ENCODE results near the gene AP1B1. TPM values are rescaled to one million over a fixed set of nuclear protein-coding genes. Genes with fewer than 3 reads are reported as not detected.

The AP1B1 gene
- total and polyA plus RNA-seq, 3 donors from 2014 or later, result 71.8 to 92.0 (median 79.8) TPM

- Histone ChIP-seq H3K27ac (no peak overlapping the region), H3K36me3 (ENCODE audit: low read depth, missing control alignments) (no peaks in the 10 kb centered on the region), H3K27me3 (no peaks in the 10 kb centered on the region), H3K4me3 (no peak overlapping the region), H3K4me1 (peaks cover 17% of the 10 kb centered on the region), H3K9me3 (no peaks in the 10 kb centered on the region)
- 69 to 71% methylated on average over 8 of the region's 8 CpGs for WGBS, 2 donors
- TF ChIP-seq POLR2A (IDR thresholded peaks at IDR 0.05) (no peak), CTCF (IDR thresholded peaks at IDR 0.05) (no peak)
- DNase-seq, result no peak
- intact Hi-C loops (cut with DNase I; ENCODE audit: low total_unique reads), result no loop called here
Measured at GRCh38 chr22:29386708-29387107, 1.7 kb downstream of the AP1B1 start.

- DNase-seq, result peak; percentile 28
- H3K9me3 ChIP-seq, result no peaks in the 10 kb centered on the region
- intact Hi-C loops (cut with DNase I; ENCODE audit: low total_unique reads), result no loop called here
- H3K4me3 ChIP-seq, result no peak overlapping the region
- TF ChIP-seq POLR2A (IDR thresholded peaks at IDR 0.05) (no peak), CTCF (IDR thresholded peaks at IDR 0.05) (no peak)
- no peaks in the 10 kb centered on the region for H3K27me3 ChIP-seq
- H3K4me1 ChIP-seq, result peaks cover 17% of the 10 kb centered on the region
- H3K36me3 ChIP-seq (ENCODE audit: low read depth, missing control alignments), result no peaks in the 10 kb centered on the region
- no peak overlapping the region for H3K27ac ChIP-seq
- 63 to 76% methylated on average over 4 of the region's 4 CpGs for WGBS, 2 donors
Measured at GRCh38 chr22:29385748-29386147, 2.6 kb downstream of the AP1B1 start.

- no peaks in the 10 kb centered on the region for H3K36me3 ChIP-seq (ENCODE audit: low read depth, missing control alignments)
- H3K27me3 ChIP-seq, result no peaks in the 10 kb centered on the region
- TF ChIP-seq POLR2A (IDR thresholded peaks at IDR 0.05) (no peak), CTCF (IDR thresholded peaks at IDR 0.05) (no peak)
- H3K4me3 ChIP-seq, result no peak overlapping the region
- no peak overlapping the region for H3K27ac ChIP-seq
- DNase-seq, result no peak
- no peaks in the 10 kb centered on the region for H3K9me3 ChIP-seq
- intact Hi-C loops (cut with DNase I; ENCODE audit: low total_unique reads), result no loop called here
- WGBS, 2 donors, result 89 to 90% methylated on average over 3 of the region's 3 CpGs
- peaks cover 17% of the 10 kb centered on the region for H3K4me1 ChIP-seq
Measured at GRCh38 chr22:29385151-29385704, 3.1 kb downstream of the AP1B1 start.

- no peaks in the 10 kb centered on the region for H3K27me3 ChIP-seq
- WGBS, 2 donors, result 94 to 100% methylated on average over 1 of the region's 1 CpG
- no peaks in the 10 kb centered on the region for H3K36me3 ChIP-seq (ENCODE audit: low read depth, missing control alignments)
- H3K4me3 ChIP-seq, result no peak overlapping the region
- intact Hi-C loops (cut with DNase I; ENCODE audit: low total_unique reads), result no loop called here
- peaks cover 12% of the 10 kb centered on the region for H3K4me1 ChIP-seq
- H3K27ac ChIP-seq, result no peak overlapping the region
- H3K9me3 ChIP-seq, result no peaks in the 10 kb centered on the region
- no peak for DNase-seq
- TF ChIP-seq CTCF (IDR thresholded peaks at IDR 0.05), result no peak
- TF ChIP-seq POLR2A (IDR thresholded peaks at IDR 0.05), result no peak
Measured at GRCh38 chr22:29383740-29384139, 4.6 kb downstream of the AP1B1 start.

- Histone ChIP-seq H3K4me1 (peaks cover 11% of the 10 kb centered on the region), H3K27me3 (no peaks in the 10 kb centered on the region), H3K4me3 (no peak overlapping the region), H3K9me3 (no peaks in the 10 kb centered on the region), H3K27ac (no peak overlapping the region), H3K36me3 (ENCODE audit: low read depth, missing control alignments) (no peaks in the 10 kb centered on the region)
- TF ChIP-seq CTCF (IDR thresholded peaks at IDR 0.05), result no peak
- no peak for TF ChIP-seq POLR2A (IDR thresholded peaks at IDR 0.05)
- intact Hi-C loops (cut with DNase I; ENCODE audit: low total_unique reads), result no loop called here
- DNase-seq, result no peak
- 67 to 77% methylated on average over 6 of the region's 6 CpGs for WGBS, 2 donors
Measured at GRCh38 chr22:29382580-29383302, 5.6 kb downstream of the AP1B1 start.

Data from testis (tissue), 3 donors.